Trophoblast cell (in vitro differentiated cells and primary cell): ENCODE measurements around the gene KDM4F.

Experiments
- DNase-seq, 2 donors: peaks; one replicate each; pipeline ENCODE4 v3.0.0-alpha.2; 2016
- H2AFZ ChIP-seq: 2 replicates; pipeline ENCODE4 v1.6.1; 2013; ENCODE audit warnings: low read length, moderate library complexity, mild to moderate bottlenecking; ENCODE audit not compliant: insufficient read depth, poor library complexity
- H2AK5ac ChIP-seq: 2 replicates; pipeline ENCODE4 v1.6.1; 2013; ENCODE audit warnings: mild to moderate bottlenecking, low read length
- H2BK120ac ChIP-seq: 2 replicates; pipeline ENCODE4 v1.6.1; 2013; ENCODE audit warnings: low read length, mild to moderate bottlenecking, moderate library complexity; ENCODE audit not compliant: insufficient read depth, poor library complexity
- H2BK12ac ChIP-seq: 2 replicates; pipeline ENCODE4 v1.6.1; 2013; ENCODE audit warnings: mild to moderate bottlenecking, low read length, moderate library complexity
- H2BK5ac ChIP-seq: 2 replicates; pipeline ENCODE4 v1.6.1; 2013; ENCODE audit warnings: low read length, low read depth, moderate library complexity, mild to moderate bottlenecking; ENCODE audit not compliant: poor library complexity
- H3K14ac ChIP-seq: 2 replicates; pipeline ENCODE4 v1.6.1; 2013; ENCODE audit warnings: mild to moderate bottlenecking, low read length
- H3K18ac ChIP-seq: 2 replicates; pipeline ENCODE4 v1.6.1; 2013; ENCODE audit warnings: mild to moderate bottlenecking, low read length
- H3K23ac ChIP-seq: 2 replicates; pipeline ENCODE4 v1.6.1; 2013; ENCODE audit warnings: low read length
- H3K27ac ChIP-seq: 2 replicates; pipeline ENCODE4 v1.5.1; 2013; ENCODE audit warnings: low read depth, mild to moderate bottlenecking, inconsistent platforms, low read length, moderate library complexity
- H3K27me3 ChIP-seq: 2 replicates; pipeline ENCODE4 v1.6.1; 2013; ENCODE audit warnings: inconsistent platforms, mild to moderate bottlenecking, low read length, moderate library complexity; ENCODE audit not compliant: insufficient read depth
- H3K36me3 ChIP-seq, 2 experiments: 1 replicate in 1 of 2; 2 replicates in 1 of 2; pipeline ENCODE4 v1.6.1; 2013; ENCODE audit warnings: low read length in 2 of 2, mild to moderate bottlenecking in 2 of 2, moderate library complexity in 1 of 2; ENCODE audit not compliant: insufficient read depth in 2 of 2, control insufficient read depth in 1 of 2
- H3K4ac ChIP-seq: 2 replicates; pipeline ENCODE4 v1.6.1; 2013; ENCODE audit warnings: low read depth, mild to moderate bottlenecking, low read length, moderate library complexity
- H3K4me1 ChIP-seq, 2 experiments: 1 replicate in 1 of 2; 2 replicates in 1 of 2; pipeline ENCODE4 v1.6.1; 2013; ENCODE audit warnings: low read length in 2 of 2, mild to moderate bottlenecking in 2 of 2, moderate library complexity in 1 of 2; ENCODE audit not compliant: insufficient read depth in 2 of 2, control insufficient read depth in 1 of 2
- H3K4me2 ChIP-seq: 2 replicates; pipeline ENCODE4 v1.6.1; 2013; ENCODE audit warnings: inconsistent platforms, mild to moderate bottlenecking, low read length, moderate library complexity
- H3K4me3 ChIP-seq: 2 replicates; pipeline ENCODE4 v1.5.1; 2013; ENCODE audit warnings: mild to moderate bottlenecking, low read depth, low read length, inconsistent platforms
- H3K79me1 ChIP-seq: one replicate; pipeline ENCODE4 v1.6.1; 2013; ENCODE audit warnings: low read length
- H3K79me2 ChIP-seq: 2 replicates; pipeline ENCODE4 v1.6.1; 2013; ENCODE audit warnings: low read length, mild to moderate bottlenecking; ENCODE audit not compliant: control insufficient read depth, insufficient read depth, poor library complexity
- H3K9ac ChIP-seq: 2 replicates; pipeline ENCODE4 v1.6.1; 2013; ENCODE audit warnings: mild to moderate bottlenecking, low read length
- H3K9me3 ChIP-seq: 2 replicates; pipeline ENCODE4 v1.6.1; 2013; ENCODE audit warnings: low read depth, mild to moderate bottlenecking, control low read depth, inconsistent platforms, low read length; ENCODE audit not compliant: insufficient read depth
- H4K12ac ChIP-seq: 2 replicates; pipeline ENCODE4 v1.6.1; 2013; ENCODE audit warnings: low read depth, mild to moderate bottlenecking, low read length, moderate library complexity
- H4K8ac ChIP-seq: 2 replicates; pipeline ENCODE4 v1.6.1; 2013; ENCODE audit warnings: low read depth, mild to moderate bottlenecking, low read length, moderate library complexity
- H4K91ac ChIP-seq: one replicate; pipeline ENCODE4 v1.6.1; 2013; ENCODE audit warnings: low read depth, mild to moderate bottlenecking, low read length, moderate library complexity
- WGBS: extraction: QIAGEN DNeasy Blood & Tissue Kit; methylation state at CpG from one replicate; pipeline ENCODE4 v1.1.7; 2013; ENCODE audit warnings: missing lambda C conversion rate; ENCODE audit not compliant: insufficient read length, insufficient coverage; ENCODE audit errors: extremely low coverage; 5-methylcytosine and 5-hydroxymethylcytosine counted together

Gene KDM4F

DNA sequence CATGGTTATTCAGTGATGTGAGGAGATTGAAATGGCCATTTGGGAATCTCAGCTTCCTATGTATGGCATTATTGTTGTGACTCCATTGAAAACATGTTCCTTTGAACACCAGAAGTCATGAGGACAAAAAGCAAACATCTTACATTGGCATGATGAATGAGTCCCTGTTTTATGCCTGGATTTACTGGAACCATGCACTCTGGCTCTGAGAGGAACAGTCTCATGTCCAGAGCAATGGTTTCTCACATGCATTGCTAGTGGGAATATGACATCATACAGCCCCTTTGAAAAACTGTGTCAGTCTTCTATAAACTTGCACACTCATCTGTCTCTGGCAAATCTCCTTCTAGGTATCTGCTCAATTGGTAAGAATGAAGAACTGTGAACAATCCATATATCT is 3.4 kb upstream of the KDM4F start:
- H3K4me1 ChIP-seq, result no peaks in the 10 kb centered on the region
- no peak overlapping the region for H3K18ac ChIP-seq
- H3K4ac ChIP-seq, result no peak overlapping the region
- no peak for DNase-seq
- no peak overlapping the region for H3K14ac ChIP-seq
- no peak overlapping the region for H2BK5ac ChIP-seq
- H3K4me2 ChIP-seq, result no peak overlapping the region
- H3K9ac ChIP-seq, result no peak overlapping the region
- no peaks in the 10 kb centered on the region for H3K27me3 ChIP-seq
- H4K8ac ChIP-seq, result no peak overlapping the region
- H3K27ac ChIP-seq, result no peak overlapping the region
- no peak overlapping the region for H2AFZ ChIP-seq
- H3K79me2 ChIP-seq, result no peaks in the 10 kb centered on the region
- H2BK120ac ChIP-seq, result no peak overlapping the region
- H3K23ac ChIP-seq, result no peak overlapping the region
- H2BK12ac ChIP-seq, result no peak overlapping the region
- no peaks in the 10 kb centered on the region for H3K36me3 ChIP-seq
- no peak overlapping the region for H3K4me3 ChIP-seq
- no peak overlapping the region for H2AK5ac ChIP-seq
- H4K12ac ChIP-seq, result no peak overlapping the region
- H3K9me3 ChIP-seq, result peaks cover 4% of the 10 kb centered on the region
- H3K79me1 ChIP-seq, result no peaks in the 10 kb centered on the region
- no peak overlapping the region for H4K91ac ChIP-seq

DNA sequence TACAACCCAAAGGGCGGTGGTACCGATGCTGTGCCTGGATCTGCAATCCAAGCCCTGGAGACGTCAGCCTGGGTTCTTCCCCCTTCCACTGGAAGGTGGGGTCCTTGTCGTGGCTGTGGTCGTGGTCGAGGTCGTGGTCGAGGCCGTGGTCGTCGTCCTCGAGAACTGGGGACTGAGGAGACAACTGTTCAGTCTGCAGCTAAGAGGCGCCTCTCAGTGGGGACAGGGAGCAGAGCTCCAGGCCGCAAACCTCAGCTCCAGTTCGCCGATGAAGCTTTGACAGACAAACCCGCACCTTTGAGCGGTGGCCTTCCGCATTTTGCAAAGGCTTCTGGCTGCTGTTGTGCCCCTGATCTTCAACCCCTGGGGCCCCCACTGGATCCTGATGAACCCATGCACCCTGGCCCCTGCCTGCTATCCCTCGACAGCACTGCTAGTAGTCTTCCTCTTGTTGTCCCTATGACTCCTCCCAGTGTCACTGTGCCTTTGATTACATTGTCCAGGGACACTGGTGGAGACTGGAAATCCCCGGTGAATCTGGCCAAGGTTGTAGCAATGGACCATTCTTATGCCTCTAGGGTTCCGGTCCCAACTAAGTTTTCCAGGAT is 1.5 kb downstream of the KDM4F start:
- no CpG with 5 or more reads among the region's 22 CpGs for WGBS
- H3K4me3 ChIP-seq, result no peak overlapping the region
- H3K4me1 ChIP-seq, result no peaks in the 10 kb centered on the region
- H3K79me1 ChIP-seq, result no peaks in the 10 kb centered on the region
- DNase-seq, result no peak
- H2BK12ac ChIP-seq, result no peak overlapping the region
- H3K23ac ChIP-seq, result no peak overlapping the region
- H3K27ac ChIP-seq, result no peak overlapping the region
- H2BK120ac ChIP-seq, result no peak overlapping the region
- no peaks in the 10 kb centered on the region for H3K36me3 ChIP-seq
- H2BK5ac ChIP-seq, result no peak overlapping the region
- H2AK5ac ChIP-seq, result no peak overlapping the region
- no peak overlapping the region for H3K14ac ChIP-seq
- H3K9me3 ChIP-seq, result peaks cover 7% of the 10 kb centered on the region
- H3K9ac ChIP-seq, result no peak overlapping the region
- no peak overlapping the region for H3K18ac ChIP-seq
- H4K12ac ChIP-seq, result no peak overlapping the region
- no peak overlapping the region for H4K8ac ChIP-seq
- no peak overlapping the region for H4K91ac ChIP-seq
- H3K27me3 ChIP-seq, result peaks cover 5% of the 10 kb centered on the region
- H2AFZ ChIP-seq, result no peak overlapping the region
- H3K4me2 ChIP-seq, result no peak overlapping the region
- no peaks in the 10 kb centered on the region for H3K79me2 ChIP-seq
- H3K4ac ChIP-seq, result no peak overlapping the region

DNA sequence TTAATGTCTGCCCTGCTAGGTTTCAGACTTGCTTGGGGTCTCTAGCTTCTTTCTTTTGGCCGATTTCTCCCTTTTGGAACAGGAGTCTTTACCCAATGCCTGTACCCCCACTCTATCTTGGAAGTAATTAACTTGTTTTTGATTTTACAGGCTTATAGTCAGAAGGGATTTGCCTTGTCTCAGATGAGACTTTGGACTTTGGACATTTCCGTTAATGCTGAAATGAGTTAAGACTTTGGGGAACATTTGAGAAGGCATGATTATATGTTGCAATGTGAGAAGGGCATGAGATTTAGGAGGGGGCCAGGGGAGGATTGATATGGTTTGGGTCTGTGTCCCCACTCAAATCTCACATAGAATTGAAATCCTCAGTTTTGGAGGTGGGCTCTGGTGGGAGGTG is 5.1 kb downstream of the KDM4F start:
- Histone ChIP-seq H3K4ac (no peak overlapping the region), H3K79me2 (no peaks in the 10 kb centered on the region), H3K4me1 (no peaks in the 10 kb centered on the region), H3K4me3 (no peak overlapping the region), H3K36me3 (no peaks in the 10 kb centered on the region), H3K4me2 (no peak overlapping the region), H2BK120ac (no peak overlapping the region), H3K27ac (no peak overlapping the region), H3K27me3 (peaks cover 5% of the 10 kb centered on the region), H3K79me1 (no peaks in the 10 kb centered on the region), H4K91ac (no peak overlapping the region), H3K18ac (no peak overlapping the region), H4K8ac (no peak overlapping the region), H2BK12ac (no peak overlapping the region), H3K23ac (no peak overlapping the region), H3K9me3 (peaks cover 7% of the 10 kb centered on the region), H2AFZ (no peak overlapping the region), H2BK5ac (no peak overlapping the region), H2AK5ac (no peak overlapping the region), H4K12ac (no peak overlapping the region), H3K14ac (no peak overlapping the region), H3K9ac (no peak overlapping the region)
- WGBS, result no CpG with 5 or more reads among the region's 2 CpGs
- no peak for DNase-seq

DNA sequence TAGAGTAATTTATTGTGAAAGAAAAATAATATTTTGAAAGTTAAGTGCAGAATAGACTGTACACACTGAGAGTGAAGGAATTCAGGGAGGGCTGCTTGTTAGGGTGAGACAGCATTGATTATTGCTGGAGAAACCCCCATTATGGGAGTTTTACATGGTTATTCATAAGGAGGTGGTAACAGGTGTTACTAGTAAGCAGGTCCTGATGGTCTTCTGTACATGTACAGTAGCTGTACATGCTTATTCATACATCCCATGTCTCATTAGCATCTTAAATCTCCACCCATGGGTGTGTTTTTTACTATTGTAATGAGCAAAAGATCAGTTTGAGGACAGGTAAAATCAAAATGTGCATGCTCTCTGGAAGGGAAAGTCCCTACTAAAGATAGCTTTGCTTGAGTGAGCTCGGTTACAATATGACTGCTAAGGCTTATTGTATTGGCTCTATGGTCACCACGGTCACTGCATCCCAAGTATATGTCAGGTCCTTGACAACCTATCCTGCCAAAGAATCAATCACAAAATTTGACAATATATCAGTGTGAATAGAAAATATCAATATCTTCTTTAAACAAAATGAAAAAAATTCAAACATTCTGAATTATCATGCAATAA is 6.2 kb downstream of the KDM4F start:
- H2AK5ac ChIP-seq, result no peak overlapping the region
- no peak overlapping the region for H2AFZ ChIP-seq
- no peak overlapping the region for H3K23ac ChIP-seq
- no peak overlapping the region for H2BK12ac ChIP-seq
- no peak overlapping the region for H4K91ac ChIP-seq
- H3K9ac ChIP-seq, result no peak overlapping the region
- H3K4ac ChIP-seq, result no peak overlapping the region
- no peak overlapping the region for H3K4me2 ChIP-seq
- no peak overlapping the region for H3K14ac ChIP-seq
- no peaks in the 10 kb centered on the region for H3K36me3 ChIP-seq
- H3K9me3 ChIP-seq, result peaks cover 4% of the 10 kb centered on the region
- no peak overlapping the region for H2BK5ac ChIP-seq
- H3K79me2 ChIP-seq, result no peaks in the 10 kb centered on the region
- no peak overlapping the region for H2BK120ac ChIP-seq
- H3K79me1 ChIP-seq, result no peaks in the 10 kb centered on the region
- no peak overlapping the region for H3K27ac ChIP-seq
- peaks cover 5% of the 10 kb centered on the region for H3K27me3 ChIP-seq
- no peak for DNase-seq
- H4K12ac ChIP-seq, result no peak overlapping the region
- no peaks in the 10 kb centered on the region for H3K4me1 ChIP-seq
- WGBS, result no CpG with 5 or more reads among the region's 2 CpGs
- H4K8ac ChIP-seq, result no peak overlapping the region
- H3K18ac ChIP-seq, result no peak overlapping the region
- H3K4me3 ChIP-seq, result no peak overlapping the region
